HepG2 (cell line): ENCODE measurements around the gene LOC128125822.
A peak's percentile ranks its signal among the peaks of the same experiment; 100 is the strongest.

Experiments
- ARHGAP35 ChIP-seq: sonication (generic); formaldehyde crosslinking; IDR thresholded peaks from 2 replicates; pipeline ENCODE4 v1.9.0; 2022; ENCODE audit warnings: mild to moderate bottlenecking, inconsistent platforms, moderate library complexity, missing genetic modification reagents, borderline replicate concordance
- ATRX ChIP-seq: sonication (generic); formaldehyde crosslinking; IDR thresholded peaks from 2 replicates; pipeline ENCODE4 v1.4.0; 2020; ENCODE audit warnings: missing genetic modification reagents, borderline replicate concordance
- ELK4 ChIP-seq: sonication (generic); formaldehyde crosslinking; IDR thresholded peaks from 2 replicates; pipeline ENCODE4 v1.9.0; 2021; ENCODE audit warnings: missing genetic modification reagents, borderline replicate concordance
- MYPOP ChIP-seq: sonication (generic); formaldehyde crosslinking; IDR thresholded peaks from 2 replicates; pipeline ENCODE4 v1.8.1; 2023; ENCODE audit warnings: mild to moderate bottlenecking, moderate library complexity, missing genetic modification reagents
- NR2C2 ChIP-seq: sonication (generic); formaldehyde crosslinking; IDR thresholded peaks from 2 replicates; pipeline ENCODE4 v1.4.0; 2020; ENCODE audit warnings: missing genetic modification reagents, mild to moderate bottlenecking, moderate library complexity, borderline replicate concordance
- POLR2A ChIP-seq, 2 experiments: IDR thresholded peaks; 2 replicates each; pipeline ENCODE4 v1.6.1; 2011; ENCODE audit warnings: low read depth in 2 of 2, low read length in 2 of 2, mild to moderate bottlenecking in 1 of 2, moderate library complexity in 1 of 2; ENCODE audit not compliant: insufficient read depth in 1 of 2
- PRDM4 ChIP-seq: sonication (generic); formaldehyde crosslinking; IDR thresholded peaks from 2 replicates; pipeline ENCODE4 v1.9.0; 2021; ENCODE audit warnings: missing genetic modification reagents, borderline replicate concordance
- RARA ChIP-seq: IDR thresholded peaks from 2 replicates; pipeline ENCODE4 v1.6.1; 2016; ENCODE audit warnings: missing genetic modification reagents, missing compliant biosample characterization
- TRAFD1 ChIP-seq: sonication (generic); formaldehyde crosslinking; IDR thresholded peaks from 2 replicates; pipeline ENCODE4 v1.5.1; 2020; ENCODE audit warnings: missing genetic modification reagents, mild to moderate bottlenecking, borderline replicate concordance
- ZBTB46 ChIP-seq: sonication (generic); formaldehyde crosslinking; IDR thresholded peaks from 2 replicates; pipeline ENCODE4 v1.4.0; 2020; ENCODE audit warnings: mild to moderate bottlenecking, missing genetic modification reagents, borderline replicate concordance
- ZNF281 ChIP-seq: sonication (generic); formaldehyde crosslinking; IDR thresholded peaks from 2 replicates; pipeline ENCODE4 v1.4.0; 2020; ENCODE audit warnings: missing genetic modification reagents, borderline replicate concordance
- ZNF292 ChIP-seq: sonication (generic); formaldehyde crosslinking; IDR thresholded peaks from 2 replicates; pipeline ENCODE4 v1.8.1; 2022; ENCODE audit warnings: mild to moderate bottlenecking, low read depth, missing genetic modification reagents, borderline replicate concordance
- ZNF326 ChIP-seq: sonication (generic); formaldehyde crosslinking; IDR thresholded peaks from 2 replicates; pipeline ENCODE4 v1.4.0; 2020; ENCODE audit warnings: missing genetic modification reagents, borderline replicate concordance
- ZNF510 ChIP-seq: sonication (generic); formaldehyde crosslinking; IDR thresholded peaks from 2 replicates; pipeline ENCODE4 v1.4.0; 2020; ENCODE audit warnings: low read depth, mild to moderate bottlenecking, missing genetic modification reagents
- ZNF549 ChIP-seq: sonication (generic); formaldehyde crosslinking; IDR thresholded peaks from 2 replicates; pipeline ENCODE4 v1.5.0; 2020; ENCODE audit warnings: missing genetic modification reagents
- ZNF570 ChIP-seq: sonication (generic); formaldehyde crosslinking; IDR thresholded peaks from 2 replicates; pipeline ENCODE4 v1.4.0; 2020; ENCODE audit warnings: mild to moderate bottlenecking, missing genetic modification reagents, borderline replicate concordance
- ZNF644 ChIP-seq: IDR thresholded peaks from 2 replicates; pipeline ENCODE4 v1.6.1; 2016; ENCODE audit warnings: low read depth

LOC128125822 gene

GRCh38 chr6:63565058-63565726, 7.1 kb upstream of the LOC128125822 start (continued):
- TF ChIP-seq ZNF281: no peak; the same call in 1 of the 2 replicates
- peak; percentile 77 for TF ChIP-seq ZNF644 (CRISPR knock-in tag)
- TF ChIP-seq ATRX (CRISPR knock-in tag): no peak
- no peak for TF ChIP-seq ZBTB46 (CRISPR knock-in tag)
- no peak for TF ChIP-seq PRDM4 (CRISPR knock-in tag)
- TF ChIP-seq ARHGAP35 (CRISPR knock-in tag): no peak
- peak; percentile 73; the same call in 1 of the 2 replicates for TF ChIP-seq RARA (CRISPR knock-in tag)
- TF ChIP-seq ELK4 (CRISPR knock-in tag): no peak
- peak in 1 of 2 experiments; percentile 43; a peak in 1 of 4 replicates for TF ChIP-seq POLR2A (IDR thresholded peaks at IDR 0.05; ENCODE audit: insufficient read depth in 1 of 2, low read depth in 2 of 2, low read length in 2 of 2)
- TF ChIP-seq ZNF510: 0 out of 2 replicates have a peak, but pooled peaks have one; percentile 64
- no peak for TF ChIP-seq ZNF549
- TF ChIP-seq TRAFD1 (CRISPR knock-in tag): no peak
- no peak for TF ChIP-seq ZNF570 (CRISPR knock-in tag)
- TF ChIP-seq MYPOP (CRISPR knock-in tag): no peak
- no peak; the same call in 1 of the 2 replicates for TF ChIP-seq ZNF292 (CRISPR knock-in tag)
- TF ChIP-seq ZNF326 (CRISPR knock-in tag): no peak
- TF ChIP-seq NR2C2 (CRISPR knock-in tag): no peak
